Stimulated activated CD4-positive, alpha-beta T cell treated with anti-CD3 and anti-CD28 coated beads, Interleukin-1b, Interleukin-23, amount 100 ng/mL, for 48 hours (primary cell): ENCODE measurements around the gene HIBCH.
A peak's percentile ranks its signal among the peaks of the same experiment; 100 is the strongest.
"Not testable (repeated sequence)": the region's sequence is repeated elsewhere in the genome, so short reads cannot be mapped to it uniquely, and the experiment has no call there.

Source experiments
- DNase-seq: peaks from one replicate; pipeline ENCODE4 v3.0.0-alpha.2; 2020

Gene HIBCH

GRCh38 chr2:190342611-190343010 lies 23.0 kb upstream of the HIBCH start:
- no peak for DNase-seq

GRCh38 chr2:190340369-190340768 lies 20.7 kb upstream of the HIBCH start:
- DNase-seq = no peak

GRCh38 chr2:190339394-190339793 lies 19.8 kb upstream of the HIBCH start:
- DNase-seq = no peak

- no peak for DNase-seq
Measured at GRCh38 chr2:190338453-190338852, 18.8 kb upstream of the HIBCH start.

GRCh38 chr2:190336420-190336819 lies 16.8 kb upstream of the HIBCH start:
- DNase-seq = no peak

- DNase-seq = not testable (repeated sequence)
Measured at GRCh38 chr2:190335584-190335983, 16.0 kb upstream of the HIBCH start.

GRCh38 chr2:190335225-190335559 lies 15.6 kb upstream of the HIBCH start:
- no peak for DNase-seq

- no peak for DNase-seq
Measured at GRCh38 chr2:190334479-190335224, 15.0 kb upstream of the HIBCH start.

GRCh38 chr2:190333928-190334327 lies 14.3 kb upstream of the HIBCH start:
- DNase-seq = no peak

- no peak for DNase-seq
Measured at GRCh38 chr2:190333395-190333794, 13.8 kb upstream of the HIBCH start.

GRCh38 chr2:190328573-190329147 lies 9.0 kb upstream of the HIBCH start:
- no peak for DNase-seq

GRCh38 chr2:190327867-190328572 lies 8.4 kb upstream of the HIBCH start:
- DNase-seq = no peak

- no peak for DNase-seq
Measured at GRCh38 chr2:190325588-190325987, 6.0 kb upstream of the HIBCH start.

- no peak for DNase-seq
Measured at GRCh38 chr2:190323406-190323805, 3.8 kb upstream of the HIBCH start.

- peak; percentile 59 for DNase-seq
Measured at GRCh38 chr2:190320696-190321095, 1.1 kb upstream of the HIBCH start.

GRCh38 chr2:190318931-190319554 lies 583 bp downstream of the HIBCH start:
- DNase-seq = no peak

GRCh38 chr2:190318514-190318913 lies 1.1 kb downstream of the HIBCH start:
- no peak for DNase-seq

GRCh38 chr2:190315273-190315672 lies 4.4 kb downstream of the HIBCH start:
- no peak for DNase-seq

GRCh38 chr2:190313880-190314279 lies 5.7 kb downstream of the HIBCH start:
- no peak for DNase-seq

- DNase-seq = not testable (repeated sequence)
Measured at GRCh38 chr2:190312635-190313025, 7.0 kb downstream of the HIBCH start.

GRCh38 chr2:190311893-190312634 lies 7.6 kb downstream of the HIBCH start:
- no peak for DNase-seq

GRCh38 chr2:190308031-190308430 lies 11.6 kb downstream of the HIBCH start:
- DNase-seq = no peak

GRCh38 chr2:190304404-190304803 lies 15.2 kb downstream of the HIBCH start:
- no peak for DNase-seq
